DMS114 treated with DMSO at 0.1 percent for 48 hours (cell line): ENCODE data around the gene TKTL1.
"Not testable (repeated sequence)": the region's sequence is repeated elsewhere in the genome, so short reads cannot be mapped to it uniquely, and the experiment has no call there.

ENCODE experiments used
- DNase-seq: peaks from one replicate; lab custom pipeline; 2025; ENCODE audit not compliant: unreplicated experiment; lab: John Stamatoyannopoulos, UW

TKTL1 gene

GRCh38 chrX:154341399-154342298, 46.1 kb downstream of the TKTL1 start:
- DNase-seq: not testable (repeated sequence)

GRCh38 chrX:154343063-154343462, 47.5 kb downstream of the TKTL1 start:
- DNase-seq: not testable (repeated sequence)

GRCh38 chrX:154343620-154344019, 48.0 kb downstream of the TKTL1 start:
- not testable (repeated sequence) for DNase-seq

GRCh38 chrX:154348114-154348531, 52.5 kb downstream of the TKTL1 start:
- no peak for DNase-seq

- DNase-seq: no peak
Measured at GRCh38 chrX:154348646-154349358, 53.2 kb downstream of the TKTL1 start.

GRCh38 chrX:154349359-154349935, 53.9 kb downstream of the TKTL1 start:
- DNase-seq: no peak

- DNase-seq: no peak
Measured at GRCh38 chrX:154349979-154350378, 54.4 kb downstream of the TKTL1 start.

GRCh38 chrX:154350429-154351182, 55.0 kb downstream of the TKTL1 start:
- no peak for DNase-seq

- no peak for DNase-seq
Measured at GRCh38 chrX:154351183-154352011, 55.8 kb downstream of the TKTL1 start.

- DNase-seq: no peak
Measured at GRCh38 chrX:154352012-154352401, 56.4 kb downstream of the TKTL1 start.

GRCh38 chrX:154352466-154352865, 56.9 kb downstream of the TKTL1 start:
- DNase-seq: no peak

- no peak for DNase-seq
Measured at GRCh38 chrX:154353172-154353843, 57.7 kb downstream of the TKTL1 start.

GRCh38 chrX:154354013-154354412, 58.4 kb downstream of the TKTL1 start:
- no peak for DNase-seq

GRCh38 chrX:154354516-154354915, 58.9 kb downstream of the TKTL1 start:
- no peak for DNase-seq

- no peak for DNase-seq
Measured at GRCh38 chrX:154355094-154355775, 59.6 kb downstream of the TKTL1 start.

GRCh38 chrX:154355776-154356140, 60.2 kb downstream of the TKTL1 start:
- DNase-seq: no peak

GRCh38 chrX:154356596-154356995, 61.0 kb downstream of the TKTL1 start:
- DNase-seq: no peak

GRCh38 chrX:154357205-154357604, 61.6 kb downstream of the TKTL1 start:
- no peak for DNase-seq

- no peak for DNase-seq
Measured at GRCh38 chrX:154358011-154358410, 62.4 kb downstream of the TKTL1 start.
